BJ (cell line): ENCODE results near the gene HDGF. TPM values are rescaled to one million over a fixed set of nuclear protein-coding genes. Genes with fewer than 3 reads are reported as not detected.
A peak's percentile ranks its signal among the peaks of the same experiment; 100 is the strongest.

Source experiments
- CTCF ChIA-PET: fragments of 350-600 bp; formaldehyde crosslinking; extraction: SDS; loops from one replicate; lab custom pipeline; 2021; ENCODE audit warnings: antibody characterized with exemption, inconsistent platforms; lab: Yijun Ruan, JAX
- POLR2A ChIA-PET: fragments of 300-600 bp; sonication (Branson Sonifier 250); formaldehyde crosslinking; extraction: SDS; loops from one replicate; lab custom pipeline; 2021; ENCODE audit warnings: antibody characterized with exemption; lab: Charles Lee
- DNase-seq: peaks from one replicate; pipeline ENCODE4 v3.0.0-alpha.2; 2011; ENCODE audit warnings: low read depth
- H3K27me3 ChIP-seq: 2 replicates; pipeline ENCODE4 v1.6.0; 2011; ENCODE audit warnings: low read length; ENCODE audit not compliant: control insufficient read depth, insufficient read depth
- H3K36me3 ChIP-seq: 2 replicates; pipeline ENCODE4 v1.5.1; 2011; ENCODE audit warnings: low read length; ENCODE audit not compliant: control insufficient read depth, insufficient read depth
- H3K4me3 ChIP-seq: 2 replicates; pipeline ENCODE4 v1.5.1; 2011; ENCODE audit warnings: low read depth, mild to moderate bottlenecking, control low read depth, low read length
- CTCF ChIP-seq: IDR thresholded peaks from 2 replicates; pipeline ENCODE4 v1.5.1; 2011; ENCODE audit warnings: low read depth, mild to moderate bottlenecking, control low read depth, inconsistent platforms, low read length, moderate library complexity; ENCODE audit not compliant: insufficient read depth
- polyA plus RNA-seq: library from polyadenylated mRNA; depleted of rRNA; stranded (reverse); fragments of >200 nt; gene quantifications from 2 replicates; pipeline ENCODE4 v1.2.3, GENCODE V29; 2011

HDGF gene
- polyA plus RNA-seq, 1 experiment = 179 TPM

- TF ChIP-seq CTCF = no peak
- Histone ChIP-seq H3K27me3 (no peaks in the 10 kb centered on the region), H3K36me3 (peaks cover 24% of the 10 kb centered on the region), H3K4me3 (peak overlapping the region; percentile 58)
- ChIA-PET CTCF (interaction anchor here (15.3 to 41.7 kb wide), 3 partner anchors 11 to 24 kb away, joined by 286 to 1556 read pairs (median 1556); partner anchors contain the start of genes CRABP2, ISG20L2, METTL25B and NES), POLR2A (interaction anchor here (0.6 to 1.4 kb wide), 2 partner anchors 9 to 1732 kb away, joined by 3 to 11 read pairs; no protein-coding TSS in a partner anchor)
- DNase-seq = no peak
Measured at GRCh38 chr1:156703336-156703735, 48.1 kb downstream of the HDGF start.

GRCh38 chr1:156700736-156701531 is 50.5 kb downstream of the HDGF start:
- peaks cover 24% of the 10 kb centered on the region for H3K36me3 ChIP-seq
- POLR2A ChIA-PET = no interaction called here
- TF ChIP-seq CTCF = no peak
- H3K27me3 ChIP-seq = no peaks in the 10 kb centered on the region
- H3K4me3 ChIP-seq = no peak overlapping the region
- CTCF ChIA-PET = interaction anchor here (1.0 to 41.7 kb wide), 4 partner anchors 13 to 190 kb away, joined by 3 to 1556 read pairs (median 780); partner anchors contain the start of genes CRABP2, ISG20L2, METTL25B and NES
- DNase-seq = no peak

- ChIA-PET POLR2A (no interaction called here), CTCF (interaction anchor here (31.9 to 41.7 kb wide), 2 partner anchors 12 to 15 kb away, joined by 1556 read pairs; partner anchors contain the start of genes CRABP2, ISG20L2, METTL25B and NES)
- Histone ChIP-seq H3K4me3 (no peak overlapping the region), H3K27me3 (no peaks in the 10 kb centered on the region), H3K36me3 (peaks cover 24% of the 10 kb centered on the region)
- DNase-seq = no peak
- TF ChIP-seq CTCF = no peak
Measured at GRCh38 chr1:156698995-156699394, 52.5 kb downstream of the HDGF start.

- POLR2A ChIA-PET = no interaction called here
- CTCF ChIA-PET = interaction anchor here (0.9 to 41.7 kb wide), 3 partner anchors 10 to 163 kb away, joined by 3 to 1556 read pairs (median 1556); partner anchors contain the start of genes CRABP2, ISG20L2, METTL25B and NES
- H3K27me3 ChIP-seq = no peaks in the 10 kb centered on the region
- no peak for DNase-seq
- H3K4me3 ChIP-seq = no peak overlapping the region
- H3K36me3 ChIP-seq = peaks cover 24% of the 10 kb centered on the region
- TF ChIP-seq CTCF = no peak
Measured at GRCh38 chr1:156697481-156697880, 54.0 kb downstream of the HDGF start.

GRCh38 chr1:156696755-156697154 is 54.7 kb downstream of the HDGF start:
- Histone ChIP-seq H3K36me3 (peaks cover 24% of the 10 kb centered on the region), H3K4me3 (no peak overlapping the region), H3K27me3 (no peaks in the 10 kb centered on the region)
- ChIA-PET CTCF (interaction anchor here (31.9 to 41.7 kb wide), 2 partner anchors 10 to 17 kb away, joined by 1556 read pairs; partner anchors contain the start of genes CRABP2, ISG20L2, METTL25B and NES), POLR2A (no interaction called here)
- no peak for DNase-seq
- TF ChIP-seq CTCF = no peak
